NCI-H2107 treated with DMSO at 0.1 percent for 48 hours (cell line): ENCODE measurements around the gene LINC01488.

Experiments
- DNase-seq: peaks from one replicate; lab custom pipeline; 2025; ENCODE audit not compliant: unreplicated experiment; lab: John Stamatoyannopoulos, UW

The LINC01488 gene

DNA sequence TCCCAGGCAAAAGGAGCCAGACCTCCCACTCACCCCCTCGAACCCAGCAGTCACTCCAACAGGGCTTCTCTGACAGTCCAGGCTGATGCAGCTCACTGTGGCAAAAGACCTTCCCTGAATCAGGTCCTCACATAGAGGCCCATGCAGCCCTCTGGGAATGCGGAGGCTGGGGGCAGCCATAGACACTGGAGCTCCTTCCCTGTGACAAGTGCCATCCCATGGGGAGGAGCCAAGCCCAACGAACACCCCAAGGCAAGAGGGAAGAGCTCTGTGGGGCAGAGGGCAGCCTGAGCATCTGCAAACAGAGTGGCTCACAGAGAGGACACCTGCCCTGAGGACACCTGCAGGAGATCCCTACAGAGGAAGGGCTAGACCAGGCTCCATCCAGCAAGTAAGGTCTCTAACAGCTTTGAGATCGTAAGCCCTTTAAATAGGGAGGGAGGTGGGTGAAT is at the start of gene LINC01488:
Gene LINC01488, plus strand, starts transcription at position 271 of the 452 bp plus-strand sequence.
- DNase-seq = no peak

DNA sequence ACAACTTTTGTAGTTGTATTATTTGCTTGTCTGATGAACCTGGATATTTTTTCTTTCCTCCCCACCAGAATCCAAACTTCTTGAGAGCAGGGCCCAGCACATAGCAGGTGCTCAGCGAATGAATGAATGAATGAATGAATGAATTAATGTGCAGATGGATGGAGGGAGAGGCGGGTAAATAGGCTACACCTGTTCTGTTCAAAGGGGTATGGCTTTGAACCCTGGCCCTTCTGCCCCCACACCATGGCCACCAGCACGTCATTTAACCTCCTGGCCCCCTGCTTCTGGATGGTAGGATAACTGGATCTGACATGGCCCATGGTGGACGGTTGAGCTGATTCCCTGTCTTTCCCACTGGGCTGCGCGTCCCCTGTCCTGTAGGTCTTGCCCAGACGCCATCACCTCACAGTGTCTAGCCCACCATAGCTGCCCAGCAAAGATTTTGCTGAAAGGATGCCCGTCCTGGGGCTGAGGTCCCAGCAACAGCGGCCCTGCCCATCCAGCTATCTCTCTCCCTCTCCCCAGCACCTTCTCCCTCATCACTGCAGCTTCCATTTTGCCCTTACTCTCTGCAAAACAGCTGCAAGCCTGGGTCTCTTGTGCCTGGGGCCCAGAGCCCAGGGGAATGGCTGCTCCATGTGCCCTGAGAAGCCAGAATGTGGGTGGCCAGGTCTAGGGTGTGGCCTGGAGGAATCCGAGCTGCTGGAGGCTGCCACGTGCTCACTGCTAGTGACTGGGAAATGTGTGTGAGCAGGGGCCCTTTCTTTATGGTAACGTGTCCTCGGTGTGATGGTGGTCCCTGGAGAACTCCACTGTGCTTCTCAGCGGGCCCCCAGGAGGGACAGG is 49.3 kb upstream of the LINC01488 start:
- no peak for DNase-seq

DNA sequence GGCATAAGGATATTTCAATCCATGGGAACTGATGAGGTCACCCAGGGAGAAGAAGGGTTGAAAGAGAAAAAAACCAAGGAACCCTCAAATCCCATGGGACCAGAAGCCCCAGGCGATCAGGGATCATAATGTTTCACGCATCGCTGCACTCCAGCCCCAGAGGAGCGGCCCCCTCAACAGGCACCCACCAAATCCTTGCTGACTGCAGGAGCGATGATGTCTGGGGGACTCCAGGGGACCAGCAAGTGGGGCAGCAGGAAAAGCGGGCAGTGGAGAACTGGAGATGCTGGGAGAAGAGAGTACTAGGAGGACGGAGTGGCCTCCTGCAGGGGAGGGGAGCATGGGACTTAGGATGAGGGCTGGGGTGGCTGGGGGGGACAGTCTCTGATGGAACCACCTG is 47.7 kb upstream of the LINC01488 start:
- no peak for DNase-seq

DNA sequence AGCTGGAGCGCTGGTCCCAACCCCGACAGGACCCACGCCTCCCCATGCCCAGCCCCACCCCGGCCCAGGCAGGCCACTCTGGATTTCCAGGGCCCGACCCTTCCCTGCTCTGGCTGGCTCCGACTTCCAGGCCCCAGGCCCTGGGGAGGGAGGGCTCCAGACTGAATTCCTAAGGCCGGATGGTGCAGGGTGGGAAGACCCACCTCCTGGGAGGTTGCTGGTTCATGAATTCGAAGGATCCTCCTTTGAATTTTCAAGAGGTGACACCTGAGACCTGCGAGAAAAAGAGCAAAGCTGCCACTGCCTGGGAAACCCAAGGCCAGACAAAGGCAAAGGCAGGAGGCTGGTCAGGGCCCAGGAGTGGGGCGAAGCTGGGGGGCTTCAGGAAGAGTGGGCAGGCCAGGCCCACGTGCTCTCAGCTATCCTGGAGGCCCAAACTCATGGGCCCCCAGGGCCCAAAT is 47.0 kb upstream of the LINC01488 start:
- DNase-seq = no peak

DNA sequence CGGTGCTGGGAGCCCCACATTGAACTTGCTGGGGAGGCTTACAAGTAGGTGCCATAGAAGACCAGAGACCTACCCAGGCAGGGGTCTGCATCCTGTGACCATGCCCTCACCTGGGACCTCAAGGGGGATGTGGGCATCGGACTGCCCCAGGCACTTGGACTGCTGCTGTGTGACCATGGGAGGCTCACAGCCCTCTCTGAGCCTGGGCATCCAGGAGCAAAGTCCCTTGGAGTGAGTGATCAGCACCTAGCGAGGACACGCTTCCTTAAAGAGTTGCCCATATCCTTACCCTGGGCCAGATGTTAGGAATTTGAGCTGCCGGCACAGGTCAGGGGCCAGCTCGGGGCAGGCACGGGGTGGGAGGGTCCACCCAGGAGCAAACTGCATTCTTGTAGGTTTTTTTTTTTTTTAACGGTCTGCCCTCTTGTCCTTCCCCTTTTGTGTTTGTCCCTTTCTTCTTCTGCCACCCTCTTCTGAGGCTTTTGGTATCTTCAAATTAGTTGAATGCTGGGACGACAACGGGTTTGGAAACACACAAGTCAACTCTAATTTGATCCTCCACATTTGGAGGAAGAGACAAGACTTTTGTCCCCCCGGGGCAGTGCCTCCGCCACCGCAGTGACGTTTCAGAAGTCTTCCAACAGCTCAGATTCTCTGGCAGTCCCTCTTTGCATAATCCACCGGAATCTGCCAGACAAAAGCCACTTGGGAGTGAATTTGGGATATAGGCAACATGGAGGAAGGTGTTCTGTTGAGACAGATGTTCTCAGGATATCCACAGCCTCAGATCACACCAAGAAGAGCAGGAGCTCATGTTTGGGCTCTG is 46.1 kb upstream of the LINC01488 start:
- no peak for DNase-seq

DNA sequence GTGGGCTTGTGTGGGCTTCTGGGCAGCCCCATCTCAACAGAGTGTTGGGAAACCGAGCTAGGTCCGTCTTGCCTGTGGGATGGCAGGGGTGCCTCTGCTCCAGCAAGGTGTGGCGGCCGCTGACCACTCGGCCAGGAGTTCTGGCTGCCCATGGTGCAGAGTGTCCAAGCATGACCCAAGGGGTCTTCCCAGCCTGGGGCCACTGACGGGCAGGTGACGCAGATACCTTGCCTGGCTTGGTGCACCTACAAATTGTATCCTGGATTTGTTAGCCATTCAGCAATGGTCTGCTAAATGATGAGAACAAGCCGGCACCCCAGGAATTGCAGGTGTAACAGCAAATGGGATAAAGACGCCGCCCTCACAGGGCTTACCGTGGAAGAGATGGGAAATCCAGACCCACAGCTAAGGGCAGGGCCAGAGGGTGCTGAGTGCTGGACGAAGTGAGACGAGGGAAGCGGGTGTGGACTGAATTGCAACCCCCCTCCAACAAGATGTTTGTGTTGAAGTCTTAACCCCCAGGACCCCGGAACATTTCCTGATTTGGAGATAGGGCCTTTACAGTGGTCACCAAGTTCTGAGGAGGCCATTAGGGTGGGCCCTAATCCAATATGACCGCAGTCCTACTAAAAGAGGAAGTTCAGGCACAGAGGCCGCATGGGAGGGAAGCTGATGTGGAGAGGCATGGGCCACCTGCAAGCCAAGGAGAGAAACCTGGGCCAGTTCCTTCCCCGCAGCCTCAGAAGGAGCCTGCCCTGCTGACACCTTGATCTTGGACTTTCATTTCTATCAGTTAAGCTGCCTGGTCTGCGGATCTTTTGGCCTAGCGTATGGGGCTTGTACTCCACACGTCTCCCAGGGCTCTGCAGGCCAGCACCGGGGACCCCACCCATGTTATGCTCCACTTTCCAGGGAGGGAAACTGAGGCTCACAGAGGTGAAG is 45.2 kb upstream of the LINC01488 start:
- no peak for DNase-seq

DNA sequence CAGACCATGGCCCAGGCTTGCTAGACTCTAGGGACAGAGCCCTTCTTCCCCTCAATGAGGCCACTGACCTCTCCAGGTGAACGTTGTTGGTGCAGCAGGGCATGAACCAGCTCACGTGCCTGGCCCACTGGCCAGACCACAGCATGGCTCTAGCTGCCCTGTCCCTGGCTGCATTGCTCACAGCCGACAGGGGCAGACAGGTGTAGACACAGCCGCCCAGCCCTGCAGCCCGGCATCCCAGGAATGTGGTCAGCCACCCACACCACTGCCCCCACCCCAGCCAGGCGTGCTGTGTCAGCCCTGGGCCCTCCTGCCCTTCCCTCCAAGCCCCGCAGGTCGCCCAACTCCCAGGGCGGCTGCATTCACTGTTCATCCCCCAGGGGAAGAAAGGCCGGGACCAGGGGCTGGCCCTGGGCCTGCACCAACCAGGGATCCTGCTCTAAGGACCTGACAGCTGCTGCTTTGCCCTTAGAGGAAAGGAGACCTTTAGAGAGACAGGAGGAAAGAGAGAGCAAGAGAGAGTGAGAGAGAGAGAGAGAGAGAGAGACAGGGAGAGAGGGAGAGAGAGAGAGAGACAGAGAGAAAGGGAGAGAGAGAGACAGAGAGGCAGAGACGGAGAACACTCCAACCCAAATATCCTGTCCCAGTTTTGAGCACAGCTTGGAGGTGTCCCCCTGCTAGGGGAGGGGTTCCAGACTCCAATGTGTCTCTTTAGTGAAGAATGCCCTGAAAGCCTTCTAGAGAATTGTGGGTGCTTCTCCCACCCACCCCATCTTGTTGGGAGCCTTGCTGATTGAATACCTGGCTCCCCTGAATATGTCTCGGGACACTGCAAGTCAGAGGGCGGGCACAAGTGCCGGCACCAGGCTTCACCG is 44.2 kb upstream of the LINC01488 start:
- DNase-seq = no peak

DNA sequence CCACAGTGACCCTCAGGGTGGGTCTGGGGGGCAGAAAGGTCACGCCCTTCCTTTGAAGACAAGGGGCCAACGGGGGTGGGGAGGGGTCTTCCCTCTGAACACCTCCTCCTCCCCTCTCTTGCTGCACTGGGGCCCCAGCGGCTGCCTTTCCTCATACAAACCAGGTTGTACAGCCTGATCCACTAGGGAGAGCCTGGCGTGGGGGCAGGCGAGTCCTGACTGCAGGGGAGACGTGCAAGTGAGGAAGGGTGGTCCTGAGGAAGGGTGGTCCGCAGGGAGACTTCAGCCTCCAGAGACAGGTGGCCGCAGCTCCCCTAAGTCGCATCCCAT is 43.6 kb upstream of the LINC01488 start:
- DNase-seq = no peak

DNA sequence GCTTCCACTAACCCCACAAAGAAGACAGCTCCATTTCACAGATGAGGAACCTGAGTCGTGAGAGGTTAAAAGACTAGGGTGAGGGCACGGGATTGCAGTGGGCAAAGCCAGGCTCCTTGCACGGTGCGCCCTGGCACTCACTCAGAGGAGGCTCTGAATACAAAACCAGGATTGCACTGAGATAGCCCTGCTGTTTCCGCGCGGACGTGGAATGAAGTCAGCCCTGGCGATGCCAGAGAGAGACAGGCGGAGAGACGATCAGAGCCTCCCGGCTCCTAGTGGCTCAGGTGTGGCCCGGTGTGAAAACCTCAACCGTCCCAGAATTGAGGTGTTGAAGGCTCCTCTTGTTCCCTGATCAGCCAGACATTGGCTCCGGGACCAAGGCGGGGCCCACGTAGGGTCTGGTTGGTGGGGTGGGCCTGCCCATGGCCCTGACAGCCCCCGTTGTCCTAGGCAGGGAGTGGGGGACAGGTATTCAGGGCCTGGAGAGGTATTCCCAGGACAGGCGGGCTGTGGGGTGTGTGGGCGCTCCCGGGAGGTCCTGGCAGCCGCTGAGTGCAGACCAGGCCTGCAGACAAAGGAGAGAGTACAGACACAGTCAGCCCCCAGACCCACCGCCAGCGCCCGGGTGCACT is 43.1 kb upstream of the LINC01488 start:
- no peak for DNase-seq

DNA sequence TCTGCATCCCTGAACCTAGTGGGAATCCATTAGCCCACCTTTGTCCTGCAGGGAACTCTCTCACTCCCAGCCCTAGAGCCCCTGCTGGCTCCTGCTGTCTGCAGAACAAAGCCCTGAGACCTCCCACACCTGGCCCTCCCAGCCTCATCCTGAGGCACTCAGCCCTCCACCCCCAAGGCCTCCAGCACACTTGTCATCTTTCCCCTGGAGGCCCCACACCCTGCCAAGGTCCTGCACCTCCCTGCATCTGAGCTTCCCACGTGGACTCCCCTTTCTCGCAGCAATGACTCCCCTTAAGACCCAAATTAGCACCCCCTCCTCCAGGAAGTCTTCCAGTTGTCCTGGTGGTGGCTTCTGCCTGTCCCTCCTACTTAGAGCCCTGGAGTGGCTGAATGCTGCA is 42.3 kb upstream of the LINC01488 start:
- no peak for DNase-seq

DNA sequence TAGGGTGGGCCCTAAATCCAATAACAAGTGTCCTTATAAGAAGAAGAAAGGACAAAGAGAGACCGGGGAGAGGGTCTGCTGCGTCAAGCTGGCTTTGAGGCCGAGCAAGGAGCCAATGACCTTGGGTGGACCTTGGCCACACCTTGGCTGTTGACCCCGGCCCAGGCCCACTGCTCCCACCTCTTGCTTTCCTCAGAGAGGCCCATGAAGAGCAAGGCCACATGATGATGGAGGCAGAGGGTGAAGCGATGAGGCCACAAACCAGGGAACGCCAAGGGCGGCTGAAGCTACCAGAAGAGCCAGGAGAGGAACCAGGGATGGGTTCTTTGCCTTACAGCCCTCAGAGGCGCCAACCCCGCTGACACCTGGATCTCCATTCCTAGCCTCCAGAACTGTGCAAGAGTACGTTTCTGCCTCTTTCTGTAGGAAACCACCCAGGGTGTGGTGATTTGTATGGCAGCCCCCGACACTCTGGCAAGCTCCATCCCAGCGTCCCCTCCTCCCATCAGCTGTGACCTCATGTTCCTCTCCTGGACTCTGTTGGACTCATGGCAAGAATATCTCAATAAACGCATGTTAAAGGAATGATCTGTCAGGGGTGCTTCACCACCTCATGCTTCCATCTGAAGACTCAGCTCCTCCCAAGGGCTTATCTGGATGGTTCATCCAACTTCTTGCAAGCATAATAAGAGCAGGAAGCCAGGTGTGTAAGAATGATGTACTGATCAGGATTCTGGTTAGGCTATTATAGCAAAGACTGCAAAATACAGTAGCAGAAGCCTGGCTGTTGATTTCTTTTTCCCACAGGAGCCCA is 41.6 kb upstream of the LINC01488 start:
- DNase-seq = no peak

DNA sequence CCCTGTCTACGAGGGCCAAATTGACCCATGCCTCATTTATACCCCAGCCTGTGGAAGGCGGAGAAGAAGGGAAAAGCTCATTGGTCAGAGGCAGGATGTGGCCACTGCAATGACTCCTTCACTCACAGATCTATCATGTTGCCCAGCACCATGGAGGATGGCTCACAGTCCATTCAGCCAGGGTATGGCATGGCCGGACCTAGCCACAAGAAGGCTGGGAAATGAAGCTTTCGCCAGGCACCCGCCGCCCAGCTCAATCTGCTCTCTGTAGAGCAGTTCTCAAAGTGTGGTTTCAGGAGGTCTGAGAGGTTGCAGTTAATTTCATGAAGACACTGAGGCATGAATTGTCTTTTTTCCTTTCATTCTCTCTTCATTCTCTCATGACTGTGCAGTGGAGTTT is 40.6 kb upstream of the LINC01488 start:
- no peak for DNase-seq

DNA sequence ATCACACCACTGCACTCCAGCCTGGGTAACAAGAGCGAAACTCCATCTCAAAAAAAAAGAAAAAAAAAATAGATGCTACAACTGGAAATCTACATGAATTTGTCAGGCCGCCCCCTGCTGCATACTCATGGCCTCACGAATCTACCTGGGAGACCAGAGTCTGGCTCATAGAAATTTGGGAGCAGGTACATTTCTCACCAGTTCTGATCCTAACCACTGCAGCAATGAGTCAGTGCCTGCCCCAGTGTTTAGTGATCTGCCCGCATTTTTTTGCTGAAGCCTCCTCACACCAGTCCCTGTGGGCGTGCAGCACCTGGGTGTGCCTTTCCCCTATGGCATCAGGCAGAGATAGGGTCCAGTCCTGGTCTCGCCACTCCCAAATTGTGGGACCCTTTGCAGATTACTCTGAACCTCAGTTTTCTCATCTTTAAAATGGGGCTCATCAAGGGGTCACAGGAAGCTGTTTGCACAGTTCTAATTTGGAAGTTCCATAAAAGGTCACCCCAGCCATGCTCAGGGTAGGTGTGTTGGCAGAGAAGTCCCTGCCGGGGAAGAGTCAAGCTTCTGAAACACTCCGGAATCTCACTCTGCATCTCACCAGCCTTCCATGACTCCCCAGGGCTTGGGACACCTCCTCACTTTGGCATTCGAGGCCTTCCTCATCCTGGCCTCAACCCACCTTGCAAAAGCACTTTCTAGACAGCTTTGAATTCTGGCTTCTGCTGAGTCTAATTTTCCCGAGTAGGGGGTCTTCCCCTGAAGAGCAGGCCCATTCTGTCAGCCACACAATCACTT is 39.3 kb upstream of the LINC01488 start:
- DNase-seq = no peak

DNA sequence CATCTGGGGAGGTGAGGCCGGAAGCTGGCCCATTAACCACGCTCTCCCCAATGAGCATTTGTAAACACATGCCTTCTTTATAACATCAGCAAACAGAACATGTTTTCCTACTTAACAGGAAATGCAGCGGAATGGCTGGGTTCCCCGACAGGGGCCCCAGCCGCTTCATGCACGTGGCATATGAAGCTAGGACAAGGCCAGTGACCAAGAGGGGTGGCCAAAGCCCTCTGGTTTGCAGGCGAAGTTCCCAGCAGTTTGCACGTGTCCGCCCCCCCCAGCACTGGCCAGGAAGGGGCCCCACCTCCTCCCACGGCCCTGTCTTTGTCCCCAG is 38.7 kb upstream of the LINC01488 start:
- no peak for DNase-seq

DNA sequence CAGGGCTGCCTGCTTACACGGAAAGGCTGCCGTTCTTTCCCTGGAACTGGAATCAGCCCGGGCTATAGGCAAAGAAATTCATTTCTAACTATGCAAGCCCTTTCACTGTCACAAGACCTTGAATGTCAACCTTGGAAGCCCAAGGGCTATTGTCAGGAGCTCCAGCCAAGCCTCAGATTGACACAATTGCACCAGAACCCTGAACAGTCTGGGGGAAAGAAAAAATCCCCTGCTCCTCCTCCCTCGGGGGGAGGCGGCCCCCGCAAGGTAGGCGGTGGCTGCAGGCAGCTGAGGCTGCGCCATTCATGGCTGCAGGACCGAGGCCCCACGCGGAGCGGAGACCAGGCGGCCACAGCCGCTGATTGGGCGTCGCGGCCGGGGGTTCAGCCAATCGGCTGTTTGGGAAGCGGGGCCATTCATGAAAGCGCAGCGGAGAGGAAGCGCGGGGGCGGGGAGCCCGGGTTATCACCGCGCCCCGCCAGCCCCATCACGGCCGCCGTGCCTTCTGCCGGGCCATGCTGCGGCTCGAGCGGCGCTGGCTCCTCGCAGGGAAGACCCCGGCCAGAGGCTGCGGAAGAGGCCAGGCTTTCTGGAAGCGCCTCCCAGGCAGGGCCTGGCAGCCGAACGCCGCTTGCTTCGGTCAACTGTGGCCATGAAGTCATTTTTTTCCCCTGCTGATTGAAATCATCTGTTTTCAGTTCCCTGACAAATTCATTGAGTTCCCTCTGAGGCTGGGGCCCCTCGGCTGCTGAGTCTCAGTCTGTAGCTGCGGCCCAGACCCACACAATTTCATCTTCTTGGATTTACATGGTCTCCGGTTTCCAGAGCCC is 38.1 kb upstream of the LINC01488 start:
- no peak for DNase-seq

DNA sequence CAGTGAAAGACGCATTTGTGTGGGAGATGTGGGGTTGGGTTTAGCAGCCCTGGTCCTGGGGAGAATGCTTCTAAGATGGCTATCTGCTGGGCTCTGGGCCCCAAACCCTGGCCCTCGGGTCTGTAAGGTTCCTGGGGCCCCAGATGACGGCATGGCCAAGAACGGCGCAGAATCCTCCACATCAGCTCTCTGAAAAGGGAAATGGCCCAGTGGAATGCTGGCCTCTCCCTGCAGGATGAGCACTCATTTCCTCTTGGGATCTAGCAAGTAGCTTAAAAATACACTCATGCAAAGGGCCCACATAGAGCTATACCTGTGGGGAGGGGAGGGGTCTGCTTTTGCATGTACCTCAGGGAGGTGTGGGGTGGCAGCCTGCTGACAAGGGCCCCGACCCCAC is 37.5 kb upstream of the LINC01488 start:
- DNase-seq = no peak

DNA sequence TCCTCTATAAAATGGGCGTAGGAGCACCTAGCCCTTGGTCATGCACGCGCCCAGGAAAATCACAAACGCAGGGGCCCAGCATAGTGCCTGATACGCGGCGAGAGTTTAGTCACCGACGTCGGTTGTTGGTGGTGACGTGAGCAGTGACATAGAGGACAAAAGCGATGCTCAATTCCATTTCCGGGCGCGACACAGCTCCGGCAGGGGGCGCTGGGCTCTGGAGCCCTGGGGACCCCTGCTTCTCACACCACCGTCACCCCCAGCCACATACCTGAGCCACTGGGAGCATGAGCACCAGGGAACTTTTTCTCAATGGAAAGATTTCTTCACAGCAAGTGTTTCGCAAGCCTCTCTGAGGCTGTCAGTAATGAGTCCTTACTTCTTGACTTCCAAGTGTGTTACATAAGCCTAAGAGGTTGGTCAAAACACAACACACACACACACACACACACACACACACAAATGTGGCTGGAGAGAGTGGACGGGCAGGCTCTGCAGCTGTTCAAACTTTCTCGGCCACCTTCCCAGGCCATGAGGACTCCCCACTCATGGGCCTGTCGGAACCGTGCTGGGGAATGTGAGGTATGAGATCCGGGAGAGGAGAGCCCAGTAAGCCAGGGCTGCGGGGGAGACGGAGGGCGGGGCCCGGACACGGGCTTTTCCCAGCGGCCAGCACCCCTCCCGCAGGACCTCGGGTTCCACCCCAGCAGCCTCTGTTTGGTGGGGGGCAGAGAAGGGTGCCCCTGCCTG is 36.9 kb upstream of the LINC01488 start:
- no peak for DNase-seq
